Central memory CD8-positive, alpha-beta T cell (primary cell): ENCODE measurements around the gene CTNND2.

Experiments
- ATAC-seq: fragments of 150-1000 bp; cut with Tn5 transposase; replicated peaks from 2 replicates; pipeline ENCODE4 v1.10.0; 2022; ENCODE audit warnings: mild to moderate bottlenecking, moderate FRiP score, moderate number of reproducible peaks; ENCODE audit not compliant: poor library complexity, severe bottlenecking; ENCODE audit errors: extremely low read depth
- DNase-seq, 2 donors: peaks; one replicate each; pipeline ENCODE4 v3.0.0; 2021; ENCODE audit warnings: low spot score in 2 of 2
- H3K27ac Mint-ChIP-seq: one replicate; pipeline ENCODE4 v1.8.0; 2022; ENCODE audit warnings: low read depth, mild to moderate bottlenecking, moderate library complexity, mixed read lengths
- H3K27me3 Mint-ChIP-seq: one replicate; pipeline ENCODE4 v1.8.0; 2022; ENCODE audit warnings: mixed read lengths
- H3K36me3 Mint-ChIP-seq: one replicate; pipeline ENCODE4 v1.8.0; 2022; ENCODE audit warnings: mild to moderate bottlenecking, moderate library complexity, mixed read lengths; ENCODE audit not compliant: insufficient read depth
- H3K4me1 Mint-ChIP-seq: one replicate; pipeline ENCODE4 v1.8.0; 2022; ENCODE audit warnings: mixed read lengths
- H3K4me3 Mint-ChIP-seq: one replicate; pipeline ENCODE4 v1.8.0; 2022; ENCODE audit warnings: mild to moderate bottlenecking, moderate library complexity, mixed read lengths
- H3K9me3 Mint-ChIP-seq: one replicate; pipeline ENCODE4 v1.8.0; 2022; ENCODE audit warnings: mixed read lengths

CTNND2 gene

GRCh38 chr5:10973316-10973715 lies 930.9 kb downstream of the CTNND2 start:
- Mint-ChIP-seq H3K27ac (no peak overlapping the region), H3K4me3 (no peak overlapping the region), H3K9me3 (no peaks in the 10 kb centered on the region), H3K4me1 (no peaks in the 10 kb centered on the region), H3K27me3 (no peaks in the 10 kb centered on the region), H3K36me3 (no peaks in the 10 kb centered on the region)
- ATAC-seq (no peak), DNase-seq (no peak)

- no peak for ATAC-seq
- no peaks in the 10 kb centered on the region for H3K9me3 Mint-ChIP-seq
- no peaks in the 10 kb centered on the region for H3K36me3 Mint-ChIP-seq
- H3K27me3 Mint-ChIP-seq = peaks cover 10% of the 10 kb centered on the region
- no peak overlapping the region for H3K4me3 Mint-ChIP-seq
- DNase-seq = no peak
- no peaks in the 10 kb centered on the region for H3K4me1 Mint-ChIP-seq
- H3K27ac Mint-ChIP-seq = no peak overlapping the region
Observed at GRCh38 chr5:10969684-10970180, 934.5 kb downstream of the CTNND2 start.

GRCh38 chr5:10964806-10965205 lies 939.4 kb downstream of the CTNND2 start:
- ATAC-seq = no peak
- Mint-ChIP-seq H3K27me3 (peaks cover 10% of the 10 kb centered on the region), H3K36me3 (peaks cover 3% of the 10 kb centered on the region), H3K9me3 (no peaks in the 10 kb centered on the region), H3K27ac (no peak overlapping the region), H3K4me3 (no peak overlapping the region), H3K4me1 (no peaks in the 10 kb centered on the region)
- no peak for DNase-seq

- H3K4me3 Mint-ChIP-seq = no peak overlapping the region
- H3K36me3 Mint-ChIP-seq = peaks cover 3% of the 10 kb centered on the region
- no peak for ATAC-seq
- no peaks in the 10 kb centered on the region for H3K9me3 Mint-ChIP-seq
- no peak overlapping the region for H3K27ac Mint-ChIP-seq
- no peaks in the 10 kb centered on the region for H3K27me3 Mint-ChIP-seq
- no peak for DNase-seq
- no peaks in the 10 kb centered on the region for H3K4me1 Mint-ChIP-seq
Observed at GRCh38 chr5:10958728-10959127, 945.5 kb downstream of the CTNND2 start.

GRCh38 chr5:10949856-10950630 lies 954.2 kb downstream of the CTNND2 start:
- no peak overlapping the region for H3K4me3 Mint-ChIP-seq
- peaks cover 15% of the 10 kb centered on the region for H3K27me3 Mint-ChIP-seq
- no peaks in the 10 kb centered on the region for H3K36me3 Mint-ChIP-seq
- DNase-seq (no peak), ATAC-seq (no peak)
- H3K9me3 Mint-ChIP-seq = no peaks in the 10 kb centered on the region
- no peak overlapping the region for H3K27ac Mint-ChIP-seq
- no peaks in the 10 kb centered on the region for H3K4me1 Mint-ChIP-seq

- no peak for DNase-seq
- Mint-ChIP-seq H3K36me3 (no peaks in the 10 kb centered on the region), H3K9me3 (no peaks in the 10 kb centered on the region), H3K27me3 (peaks cover 25% of the 10 kb centered on the region), H3K4me1 (no peaks in the 10 kb centered on the region), H3K4me3 (no peak overlapping the region), H3K27ac (no peak overlapping the region)
- no peak for ATAC-seq
Observed at GRCh38 chr5:10946050-10946449, 958.2 kb downstream of the CTNND2 start.

- H3K27ac Mint-ChIP-seq = no peak overlapping the region
- H3K36me3 Mint-ChIP-seq = no peaks in the 10 kb centered on the region
- ATAC-seq (no peak), DNase-seq (no peak)
- H3K4me1 Mint-ChIP-seq = no peaks in the 10 kb centered on the region
- H3K27me3 Mint-ChIP-seq = peaks cover 10% of the 10 kb centered on the region
- no peaks in the 10 kb centered on the region for H3K9me3 Mint-ChIP-seq
- H3K4me3 Mint-ChIP-seq = no peak overlapping the region
Observed at GRCh38 chr5:10941900-10942299, 962.3 kb downstream of the CTNND2 start.

- Mint-ChIP-seq H3K27me3 (peaks cover 18% of the 10 kb centered on the region), H3K27ac (no peak overlapping the region), H3K4me3 (no peak overlapping the region), H3K36me3 (no peaks in the 10 kb centered on the region), H3K9me3 (no peaks in the 10 kb centered on the region), H3K4me1 (no peaks in the 10 kb centered on the region)
- no peak for DNase-seq
- ATAC-seq = no peak
Observed at GRCh38 chr5:10936081-10936855, 968.0 kb downstream of the CTNND2 start.

GRCh38 chr5:10935536-10935935 lies 968.7 kb downstream of the CTNND2 start:
- H3K27me3 Mint-ChIP-seq = peaks cover 18% of the 10 kb centered on the region
- no peaks in the 10 kb centered on the region for H3K36me3 Mint-ChIP-seq
- no peaks in the 10 kb centered on the region for H3K4me1 Mint-ChIP-seq
- peaks cover 1% of the 10 kb centered on the region for H3K9me3 Mint-ChIP-seq
- no peak for DNase-seq
- no peak overlapping the region for H3K27ac Mint-ChIP-seq
- no peak overlapping the region for H3K4me3 Mint-ChIP-seq
- no peak for ATAC-seq

GRCh38 chr5:10934783-10935355 lies 969.4 kb downstream of the CTNND2 start:
- Mint-ChIP-seq H3K4me3 (no peak overlapping the region), H3K27ac (no peak overlapping the region), H3K36me3 (no peaks in the 10 kb centered on the region), H3K9me3 (peaks cover 6% of the 10 kb centered on the region), H3K4me1 (no peaks in the 10 kb centered on the region), H3K27me3 (peaks cover 18% of the 10 kb centered on the region)
- ATAC-seq (no peak), DNase-seq (no peak)

GRCh38 chr5:10933121-10933520 lies 971.1 kb downstream of the CTNND2 start:
- peaks cover 14% of the 10 kb centered on the region for H3K9me3 Mint-ChIP-seq
- no peak for DNase-seq
- no peaks in the 10 kb centered on the region for H3K36me3 Mint-ChIP-seq
- no peaks in the 10 kb centered on the region for H3K4me1 Mint-ChIP-seq
- ATAC-seq = no peak
- H3K27ac Mint-ChIP-seq = no peak overlapping the region
- no peak overlapping the region for H3K4me3 Mint-ChIP-seq
- peaks cover 18% of the 10 kb centered on the region for H3K27me3 Mint-ChIP-seq

GRCh38 chr5:10932426-10932825 lies 971.8 kb downstream of the CTNND2 start:
- Mint-ChIP-seq H3K4me1 (no peaks in the 10 kb centered on the region), H3K9me3 (peaks cover 14% of the 10 kb centered on the region), H3K36me3 (no peaks in the 10 kb centered on the region), H3K27ac (no peak overlapping the region), H3K4me3 (no peak overlapping the region), H3K27me3 (peaks cover 18% of the 10 kb centered on the region)
- DNase-seq (no peak), ATAC-seq (no peak)

GRCh38 chr5:10927608-10928007 lies 976.6 kb downstream of the CTNND2 start:
- Mint-ChIP-seq H3K27me3 (peaks cover 31% of the 10 kb centered on the region), H3K9me3 (peaks cover 20% of the 10 kb centered on the region)
- no peak for DNase-seq

More at GRCh38 chr5:10927608-10928007, 976.6 kb downstream of the CTNND2 start:
- H3K27ac Mint-ChIP-seq = no peak overlapping the region
- H3K4me3 Mint-ChIP-seq = no peak overlapping the region
- H3K36me3 Mint-ChIP-seq = no peaks in the 10 kb centered on the region
- no peaks in the 10 kb centered on the region for H3K4me1 Mint-ChIP-seq
- ATAC-seq = no peak
